ENCODE results near the gene SETBP1. TPM values are rescaled to one million over a fixed set of nuclear protein-coding genes. Genes with fewer than 3 reads are reported as not detected.
A peak's percentile ranks its signal among the peaks of the same experiment; 100 is the strongest.

SETBP1 gene
- total RNA-seq, 1 donor from 2014 or later: 131 TPM

DNA sequence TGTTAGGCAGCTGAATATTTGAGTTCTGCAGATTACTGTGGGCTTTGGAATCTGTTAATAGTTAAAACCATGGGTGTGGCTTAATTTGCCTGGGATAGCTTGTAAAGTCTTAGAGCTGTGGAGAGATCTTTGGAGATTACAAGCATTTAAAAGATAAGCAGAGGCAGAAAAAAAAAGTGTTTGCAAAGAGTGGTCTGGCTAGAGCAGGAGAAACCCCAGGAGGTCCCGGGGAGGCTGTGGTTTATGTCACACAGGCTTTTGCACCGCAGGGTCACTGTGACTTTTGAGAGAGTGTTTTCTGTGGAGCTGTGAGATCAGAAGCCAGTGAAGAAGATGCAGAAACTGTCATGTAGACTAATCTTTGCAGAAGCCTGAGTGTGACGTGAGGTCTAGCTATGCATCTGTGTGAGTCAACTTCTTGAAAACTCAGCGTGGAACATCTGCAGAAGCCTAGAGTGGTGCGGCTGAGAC lies 49.0 kb downstream of the SETBP1 start:
- peaks cover 48% of the 10 kb centered on the region for H3K36me3 Mint-ChIP-seq (ENCODE audit: low read depth, unreplicated experiment)
- H3K9me3 Mint-ChIP-seq (ENCODE audit: unreplicated experiment): no peaks in the 10 kb centered on the region
- DNase-seq (ENCODE audit: low spot score): no peak
- peak overlapping the region; percentile 51 for H3K4me3 Mint-ChIP-seq (ENCODE audit: unreplicated experiment)
- no peak for TF ChIP-seq CTCF (IDR thresholded peaks at IDR 0.05; ENCODE audit: unreplicated experiment)
- no peak overlapping the region for H3K27ac Mint-ChIP-seq (ENCODE audit: unreplicated experiment)
- H3K4me1 Mint-ChIP-seq (ENCODE audit: unreplicated experiment): peaks cover 82% of the 10 kb centered on the region
- peaks cover 2% of the 10 kb centered on the region for H3K27me3 Mint-ChIP-seq (ENCODE audit: unreplicated experiment)

DNA sequence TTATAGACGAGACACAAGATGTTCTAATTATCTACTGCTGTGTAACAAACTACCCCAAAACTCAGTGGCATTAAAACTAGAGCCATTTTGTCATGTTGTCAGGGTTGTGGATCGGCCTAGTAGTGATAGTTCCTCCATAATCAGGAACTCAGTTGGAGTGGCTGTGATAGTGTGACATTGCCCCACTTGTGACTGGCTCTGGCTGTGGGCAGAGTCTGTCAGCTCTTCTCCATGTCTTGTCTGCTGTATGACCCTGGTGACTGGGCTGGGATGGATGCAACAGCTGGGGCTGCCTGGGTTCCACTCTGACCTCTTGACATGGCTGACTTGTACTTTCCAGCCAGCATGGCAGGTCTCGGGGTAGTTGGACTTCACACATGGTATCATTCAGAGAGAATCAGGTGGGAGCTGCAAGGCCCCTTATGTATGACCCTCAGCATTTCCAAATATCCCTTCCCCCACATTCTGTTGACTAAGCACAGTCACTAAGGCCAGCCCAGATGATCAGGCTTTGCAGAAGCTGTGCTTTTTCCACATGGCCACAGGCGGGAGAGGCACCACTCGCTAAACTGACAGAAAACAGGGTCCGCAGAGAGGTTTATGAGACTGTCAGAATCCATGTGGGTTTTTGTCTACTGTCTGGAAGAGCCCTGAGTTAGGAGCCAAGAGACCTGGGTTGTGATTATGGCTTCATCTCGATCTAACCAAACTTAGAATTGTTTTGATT lies 50.3 kb downstream of the SETBP1 start:
- Mint-ChIP-seq H3K9me3 (ENCODE audit: unreplicated experiment) (no peaks in the 10 kb centered on the region), H3K36me3 (ENCODE audit: low read depth, unreplicated experiment) (peaks cover 57% of the 10 kb centered on the region), H3K4me1 (ENCODE audit: unreplicated experiment) (peaks cover 70% of the 10 kb centered on the region), H3K27ac (ENCODE audit: unreplicated experiment) (no peak overlapping the region), H3K27me3 (ENCODE audit: unreplicated experiment) (peaks cover 2% of the 10 kb centered on the region), H3K4me3 (ENCODE audit: unreplicated experiment) (peak overlapping the region; percentile 23)
- no peak for DNase-seq (ENCODE audit: low spot score)
- TF ChIP-seq CTCF (IDR thresholded peaks at IDR 0.05; ENCODE audit: unreplicated experiment): no peak

DNA sequence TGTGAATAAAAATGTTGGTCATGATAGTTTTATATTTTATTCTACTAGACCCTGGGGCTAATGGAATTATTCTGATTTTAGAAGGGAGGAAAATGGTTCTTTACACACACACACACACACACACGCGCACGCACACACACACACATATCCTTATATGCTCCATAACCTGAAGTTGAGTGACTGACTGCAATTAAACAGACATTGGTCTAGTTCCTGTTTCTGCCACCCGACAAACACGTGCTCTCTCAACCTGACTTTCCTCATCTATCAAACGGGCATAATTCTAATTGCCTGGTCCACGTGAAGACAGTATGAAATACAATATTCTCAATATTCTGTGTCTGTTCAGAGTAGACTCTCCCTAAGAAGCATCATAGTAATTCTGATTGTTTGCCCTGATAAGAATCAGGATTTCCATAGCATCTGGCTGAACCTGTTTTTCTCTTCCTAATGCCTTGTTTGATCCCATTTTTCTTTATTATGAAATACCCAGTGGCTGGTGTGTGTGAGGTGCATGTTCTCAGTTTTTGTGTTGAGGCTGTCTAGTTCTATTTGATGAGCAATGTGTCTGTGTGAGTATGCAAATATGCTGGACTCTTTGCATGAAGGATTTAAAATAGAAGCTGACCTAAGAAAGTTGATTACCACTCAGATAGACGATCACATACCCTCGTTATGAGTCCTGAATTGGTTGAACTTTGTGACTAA lies 51.0 kb downstream of the SETBP1 start:
- H3K9me3 Mint-ChIP-seq (ENCODE audit: unreplicated experiment): no peaks in the 10 kb centered on the region
- peaks cover 2% of the 10 kb centered on the region for H3K27me3 Mint-ChIP-seq (ENCODE audit: unreplicated experiment)
- H3K27ac Mint-ChIP-seq (ENCODE audit: unreplicated experiment): no peak overlapping the region
- peaks cover 66% of the 10 kb centered on the region for H3K4me1 Mint-ChIP-seq (ENCODE audit: unreplicated experiment)
- H3K36me3 Mint-ChIP-seq (ENCODE audit: low read depth, unreplicated experiment): peaks cover 60% of the 10 kb centered on the region
- TF ChIP-seq CTCF (IDR thresholded peaks at IDR 0.05; ENCODE audit: unreplicated experiment): no peak
- peak overlapping the region; percentile 38 for H3K4me3 Mint-ChIP-seq (ENCODE audit: unreplicated experiment)
- DNase-seq (ENCODE audit: low spot score): no peak

GRCh38 chr18:44732238-44732563 lies 51.5 kb downstream of the SETBP1 start:
- DNase-seq (ENCODE audit: low spot score): no peak
- H3K4me3 Mint-ChIP-seq (ENCODE audit: unreplicated experiment): peak overlapping the region; percentile 38
- no peak for TF ChIP-seq CTCF (IDR thresholded peaks at IDR 0.05; ENCODE audit: unreplicated experiment)
- H3K4me1 Mint-ChIP-seq (ENCODE audit: unreplicated experiment): peaks cover 61% of the 10 kb centered on the region
- no peak overlapping the region for H3K27ac Mint-ChIP-seq (ENCODE audit: unreplicated experiment)
- peaks cover 63% of the 10 kb centered on the region for H3K36me3 Mint-ChIP-seq (ENCODE audit: low read depth, unreplicated experiment)
- peaks cover 1% of the 10 kb centered on the region for H3K27me3 Mint-ChIP-seq (ENCODE audit: unreplicated experiment)
- H3K9me3 Mint-ChIP-seq (ENCODE audit: unreplicated experiment): no peaks in the 10 kb centered on the region

DNA sequence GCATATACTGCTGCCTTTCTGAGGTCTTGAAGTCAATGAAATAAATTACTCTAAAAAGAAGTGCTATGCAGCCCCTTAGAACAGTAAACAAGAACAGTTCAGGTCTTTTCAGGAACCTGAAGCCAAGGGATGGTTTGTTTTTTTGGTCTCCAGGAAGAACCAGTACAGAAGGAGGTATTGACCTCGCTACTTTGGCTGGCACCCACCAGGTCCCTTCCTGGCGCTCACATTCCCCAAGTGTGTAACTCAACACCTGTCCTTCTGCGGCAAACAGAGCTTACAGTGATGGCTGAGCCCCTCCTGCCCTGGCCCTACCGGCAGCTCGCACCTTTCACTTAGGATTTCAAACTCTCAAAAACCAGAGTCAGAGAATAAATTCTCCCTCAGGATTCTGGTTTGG lies 51.9 kb downstream of the SETBP1 start:
- Mint-ChIP-seq H3K36me3 (ENCODE audit: low read depth, unreplicated experiment) (peaks cover 64% of the 10 kb centered on the region), H3K4me1 (ENCODE audit: unreplicated experiment) (peaks cover 57% of the 10 kb centered on the region)
- TF ChIP-seq CTCF (IDR thresholded peaks at IDR 0.05; ENCODE audit: unreplicated experiment): no peak

More for the DNA sequence above, 51.9 kb downstream of the SETBP1 start:
- no peak for DNase-seq (ENCODE audit: low spot score)
- Mint-ChIP-seq H3K27ac (ENCODE audit: unreplicated experiment) (no peak overlapping the region), H3K4me3 (ENCODE audit: unreplicated experiment) (no peak overlapping the region), H3K27me3 (ENCODE audit: unreplicated experiment) (peaks cover 1% of the 10 kb centered on the region), H3K9me3 (ENCODE audit: unreplicated experiment) (no peaks in the 10 kb centered on the region)

Measured in endothelial cell (in vitro differentiated cells).